GM23248 (cell line): Measurements from ENCODE around the gene RALBP1.

Experiments
- EZH2 ChIP-seq: fragments of 200-600 bp; sonication (generic); IDR thresholded peaks from 2 replicates; pipeline ENCODE4 v1.6.1; 2018; ENCODE audit warnings: antibody characterized with exemption, mild to moderate bottlenecking; ENCODE audit not compliant: insufficient read depth, poor library complexity, severe bottlenecking
- EZH2phosphoT487 ChIP-seq: fragments of 200-600 bp; sonication (generic); IDR thresholded peaks from 2 replicates; pipeline ENCODE4 v1.6.1; 2018; ENCODE audit warnings: antibody characterized with exemption, moderate library complexity, mild to moderate bottlenecking, low read depth; ENCODE audit not compliant: insufficient read depth

GRCh38 chr18:9429662-9429993 is 45.7 kb upstream of the RALBP1 start:
- TF ChIP-seq EZH2 (no peak), EZH2phosphoT487 (no peak)
